Ishikawa (cell line): Measurements from ENCODE around the gene PIP4K2A.
A peak's percentile ranks its signal among the peaks of the same experiment; 100 is the strongest.

Source experiments
- CEBPB ChIP-seq: IDR thresholded peaks from 2 replicates; pipeline ENCODE4 v1.6.1; 2012
- CREB1 ChIP-seq: IDR thresholded peaks from 2 replicates; pipeline ENCODE4 v1.6.1; 2012; ENCODE audit warnings: low read depth
- EGR1 ChIP-seq: IDR thresholded peaks from 2 replicates; pipeline ENCODE4 v1.6.1; 2012
- EP300 ChIP-seq: IDR thresholded peaks from 2 replicates; pipeline ENCODE4 v1.6.1; 2012; ENCODE audit warnings: borderline replicate concordance
- FOXM1 ChIP-seq: IDR thresholded peaks from 2 replicates; pipeline ENCODE4 v1.6.1; 2012; ENCODE audit warnings: low read depth, borderline replicate concordance
- MAX ChIP-seq: IDR thresholded peaks from 2 replicates; pipeline ENCODE4 v1.6.1; 2012
- NFIC ChIP-seq: IDR thresholded peaks from 2 replicates; pipeline ENCODE4 v1.6.1; 2012
- RAD21 ChIP-seq: IDR thresholded peaks from 2 replicates; pipeline ENCODE4 v1.6.1; 2012; ENCODE audit warnings: low read depth
- REST ChIP-seq: IDR thresholded peaks from 2 replicates; pipeline ENCODE4 v1.6.1; 2012; ENCODE audit warnings: low read depth, mild to moderate bottlenecking
- TAF1 ChIP-seq: IDR thresholded peaks from 2 replicates; pipeline ENCODE4 v1.6.1; 2012; ENCODE audit warnings: low read depth, mild to moderate bottlenecking
- TCF12 ChIP-seq: IDR thresholded peaks from 2 replicates; pipeline ENCODE4 v1.6.1; 2012; ENCODE audit warnings: low read depth
- TEAD4 ChIP-seq: IDR thresholded peaks from 2 replicates; pipeline ENCODE4 v1.6.1; 2012
- USF1 ChIP-seq: IDR thresholded peaks from 2 replicates; pipeline ENCODE4 v1.6.1; 2012
- YY1 ChIP-seq: IDR thresholded peaks from 2 replicates; pipeline ENCODE4 v1.6.1; 2012; ENCODE audit warnings: low read depth
- ZBTB7A ChIP-seq: IDR thresholded peaks from 2 replicates; pipeline ENCODE4 v1.6.1; 2012; ENCODE audit warnings: low read depth

PIP4K2A gene

GRCh38 chr10:22573820-22574569 is 140.4 kb downstream of the PIP4K2A start:
- TF ChIP-seq NFIC (no peak), FOXM1 (no peak), YY1 (no peak), CREB1 (no peak), CEBPB (no peak), REST (no peak), RAD21 (peak; percentile 51)

GRCh38 chr10:22570733-22571430 is 143.5 kb downstream of the PIP4K2A start:
- TF ChIP-seq MAX (no peak), CEBPB (no peak), REST (no peak), TEAD4 (no peak), TCF12 (no peak), ZBTB7A (no peak), EP300 (no peak), RAD21 (no peak), EGR1 (no peak), YY1 (no peak), NFIC (no peak), USF1 (no peak), FOXM1 (no peak), TAF1 (no peak)

- TF ChIP-seq EGR1 (no peak), CREB1 (no peak), YY1 (no peak), TAF1 (no peak), RAD21 (no peak), MAX (no peak), REST (no peak), FOXM1 (no peak), CEBPB (no peak), ZBTB7A (no peak), EP300 (no peak)
Observed at GRCh38 chr10:22570234-22570633, 144.1 kb downstream of the PIP4K2A start.

GRCh38 chr10:22568928-22569327 is 145.4 kb downstream of the PIP4K2A start:
- TF ChIP-seq USF1, result no peak
- TF ChIP-seq YY1, result no peak
- TF ChIP-seq MAX, result no peak
- no peak for TF ChIP-seq ZBTB7A
- TF ChIP-seq RAD21, result no peak
- no peak for TF ChIP-seq EP300
- no peak for TF ChIP-seq CREB1
- TF ChIP-seq REST, result no peak
